SK-N-SH (cell line): Measurements from ENCODE around the gene NNT. TPM values are rescaled to one million over a fixed set of nuclear protein-coding genes. Genes with fewer than 3 reads are reported as not detected.

Source experiments
- CTCF ChIA-PET: fragments of 300-600, 350-600 bp; formaldehyde crosslinking; extraction: SDS; loops from one replicate; lab custom pipeline; 2021; lab: Yijun Ruan, JAX
- POLR2A ChIA-PET: fragments of 350-600 bp; sonication (Branson Sonifier 250); formaldehyde crosslinking; extraction: SDS; loops from one replicate; lab custom pipeline; 2020; ENCODE audit warnings: antibody characterized with exemption, inconsistent platforms; lab: Yijun Ruan, JAX
- DNase-seq: peaks from one replicate; pipeline ENCODE4 v3.0.0; 2012
- H2AFZ ChIP-seq: fragments of 200-600 bp; sonication (generic); 2 replicates; pipeline ENCODE4 v1.8.1; 2016; ENCODE audit warnings: antibody characterized with exemption, mild to moderate bottlenecking, low read depth
- H3F3A ChIP-seq: fragments of 200-600 bp; sonication (generic); replicated peaks from 2 replicates; pipeline ENCODE3; 2016; ENCODE audit warnings: antibody characterized with exemption, mild to moderate bottlenecking; ENCODE audit not compliant: insufficient read depth
- H3K27ac ChIP-seq, 2 experiments: fragments of 200-500 bp in 1 of 2; fragments of 200-600 bp in 1 of 2; sonication (Bioruptor generic) in 1 of 2; sonication (generic), shearing (Covaris generic) in 1 of 2; 2 replicates each; pipeline versions ENCODE4 v1.5.1 to v1.6.1; 2014 to 2016; ENCODE audit warnings: low read depth in 2 of 2, inconsistent platforms in 1 of 2, low read length in 1 of 2, mild to moderate bottlenecking in 1 of 2, mixed read lengths in 1 of 2
- H3K27me3 ChIP-seq: fragments of 200-600 bp; sonication (generic), shearing (Covaris generic); 2 replicates; pipeline ENCODE4 v1.6.1; 2016; ENCODE audit warnings: mixed run types; ENCODE audit not compliant: insufficient read depth
- H3K36me3 ChIP-seq, 2 experiments: fragments of 200-500 bp in 1 of 2; fragments of 200-600 bp in 1 of 2; sonication (Bioruptor generic) in 1 of 2; sonication (generic) in 1 of 2; replicated peaks in 1 of 2; 2 replicates each; pipeline versions ENCODE3 to v1.5.1; 2014 to 2016; ENCODE audit warnings: low read length in 1 of 2, mild to moderate bottlenecking in 1 of 2; ENCODE audit not compliant: insufficient read depth in 2 of 2, control insufficient read depth in 1 of 2
- H3K4me1 ChIP-seq, 2 experiments: fragments of 200-500 bp in 1 of 2; fragments of 200-600 bp in 1 of 2; sonication (Bioruptor generic) in 1 of 2; sonication (generic), shearing (Covaris generic) in 1 of 2; 2 replicates each; pipeline versions ENCODE4 v1.5.1 to v1.6.1; 2014 to 2016; ENCODE audit warnings: low read depth in 1 of 2, low read length in 1 of 2, mixed run types in 1 of 2; ENCODE audit not compliant: insufficient read depth in 2 of 2, control insufficient read depth in 1 of 2
- H3K4me2 ChIP-seq: fragments of 200-600 bp; sonication (generic), shearing (Covaris generic); 2 replicates; pipeline ENCODE4 v1.6.1; 2017; ENCODE audit warnings: mixed run types
- H3K4me3 ChIP-seq, 2 experiments: fragments of 200-500 bp in 1 of 2; fragments of 200-600 bp in 1 of 2; sonication (Bioruptor generic) in 1 of 2; sonication (generic), shearing (Covaris generic) in 1 of 2; 2 replicates each; pipeline versions ENCODE4 v1.5.1 to v1.8.1; 2014 to 2016; ENCODE audit warnings: low read depth in 2 of 2, inconsistent platforms in 1 of 2, low read length in 1 of 2, mild to moderate bottlenecking in 1 of 2, mixed read lengths in 1 of 2, moderate library complexity in 1 of 2
- H3K79me2 ChIP-seq: fragments of 200-600 bp; sonication (generic); 2 replicates; pipeline ENCODE4 v1.8.1; 2017; ENCODE audit warnings: mild to moderate bottlenecking; ENCODE audit not compliant: insufficient read depth
- H3K9ac ChIP-seq: fragments of 200-600 bp; sonication (generic); 2 replicates; pipeline ENCODE4 v1.6.1; 2017; ENCODE audit warnings: mixed run types
- H3K9me2 ChIP-seq: fragments of 200-600 bp; sonication (generic); 2 replicates; pipeline ENCODE4 v1.6.1; 2017; ENCODE audit warnings: mixed run types
- H3K9me3 ChIP-seq: fragments of 200-600 bp; sonication (generic); 2 replicates; pipeline ENCODE4 v1.6.1; 2017; ENCODE audit warnings: mixed run types, mild to moderate bottlenecking, moderate library complexity
- H4K20me1 ChIP-seq: fragments of 200-600 bp; sonication (generic); 2 replicates; pipeline ENCODE4 v1.6.1; 2017; ENCODE audit warnings: mild to moderate bottlenecking, mixed run types; ENCODE audit not compliant: insufficient read depth
- CHD2 ChIP-seq: fragments of 150-350 bp; IDR thresholded peaks from 2 replicates; pipeline ENCODE4 v1.6.1; 2018; ENCODE audit warnings: low read length; ENCODE audit not compliant: partially characterized antibody
- EP300 ChIP-seq, 2 experiments: IDR thresholded peaks; 2 replicates each; pipeline versions ENCODE4 v1.4.0 to v1.6.1; 2012; ENCODE audit warnings: borderline replicate concordance in 1 of 2, low read depth in 1 of 2, low read length in 1 of 2
- FOXM1 ChIP-seq: IDR thresholded peaks from 2 replicates; pipeline ENCODE4 v1.4.0; 2012; ENCODE audit warnings: low read depth, mild to moderate bottlenecking
- GATA2 ChIP-seq: sonication (generic); formaldehyde crosslinking; IDR thresholded peaks from 2 replicates; pipeline ENCODE4 v1.5.0; 2020; ENCODE audit warnings: mild to moderate bottlenecking, missing genetic modification reagents
- MEF2A ChIP-seq: IDR thresholded peaks from 2 replicates; pipeline ENCODE4 v1.4.0; 2012; ENCODE audit warnings: low read depth, borderline replicate concordance
- MXI1 ChIP-seq: IDR thresholded peaks from 2 replicates; pipeline ENCODE4 v1.6.1; 2012; ENCODE audit warnings: mild to moderate bottlenecking, low read depth, low read length, improper control_type of control experiment
- NFIC ChIP-seq: IDR thresholded peaks from 2 replicates; pipeline ENCODE4 v1.4.0; 2012; ENCODE audit warnings: borderline replicate concordance
- NRF1 ChIP-seq: IDR thresholded peaks from 2 replicates; pipeline ENCODE4 v1.6.1; 2012; ENCODE audit warnings: low read depth, mild to moderate bottlenecking, low read length
- POLR2AphosphoS5 ChIP-seq: IDR thresholded peaks from 2 replicates; pipeline ENCODE4 v1.6.1; 2012; ENCODE audit warnings: low read depth, low read length
- RAD21 ChIP-seq: IDR thresholded peaks from 2 replicates; pipeline ENCODE4 v1.6.1; 2012; ENCODE audit warnings: mild to moderate bottlenecking, low read length
- RFX5 ChIP-seq: IDR thresholded peaks from 2 replicates; pipeline ENCODE4 v1.6.1; 2012; ENCODE audit warnings: mild to moderate bottlenecking, improper control_type of control experiment, low read length
- SIN3A ChIP-seq: IDR thresholded peaks from 2 replicates; pipeline ENCODE4 v1.6.1; 2012; ENCODE audit warnings: low read depth, mild to moderate bottlenecking, low read length, moderate library complexity, borderline replicate concordance
- USF1 ChIP-seq: IDR thresholded peaks from 2 replicates; pipeline ENCODE4 v1.4.0; 2012; ENCODE audit warnings: low read depth, borderline replicate concordance
- ZBTB33 ChIP-seq: IDR thresholded peaks from 2 replicates; pipeline ENCODE4 v1.4.0; 2012; ENCODE audit warnings: low read depth, borderline replicate concordance
- WGBS: methylation state at CpG from one replicate; pipeline ENCODE4 v1.1.6; 2017; ENCODE audit warnings: low lambda C conversion rate; 5-methylcytosine and 5-hydroxymethylcytosine counted together
- polyA plus RNA-seq, 3 experiments: library from polyadenylated mRNA; depleted of rRNA; stranded (reverse); fragments of >200 nt; gene quantifications; 2 replicates each; pipeline ENCODE4 v1.2.3, GENCODE V29; 2012
- TF ChIP-seq, protein P1 (sequence below): IDR thresholded peaks from 2 replicates; pipeline ENCODE4 v1.4.0; 2012; ENCODE audit warnings: low read depth
- TF ChIP-seq, protein P2 (sequence below): IDR thresholded peaks from 2 replicates; pipeline ENCODE4; 2012

The NNT gene
- polyA plus RNA-seq, 1 of the 3 experiments (the other 2 are of a cell fraction) = 21.9 TPM

DNA sequence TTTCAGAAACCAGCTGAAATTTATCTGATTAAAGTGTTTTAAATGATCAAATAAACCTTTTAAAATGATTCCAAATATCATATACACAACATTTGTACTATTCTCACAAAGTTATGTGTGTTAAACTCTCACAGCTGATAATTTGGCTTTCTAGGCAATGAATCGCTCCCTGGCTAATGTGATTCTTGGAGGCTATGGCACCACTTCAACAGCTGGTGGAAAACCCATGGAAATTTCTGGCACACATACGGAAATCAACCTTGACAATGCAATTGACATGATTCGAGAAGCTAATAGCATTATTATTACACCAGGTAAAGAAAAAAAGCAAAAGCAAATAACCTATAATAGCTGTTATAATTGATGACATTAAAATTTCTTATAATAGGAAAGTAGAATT, 72.4 kb downstream of the NNT start:
- Histone ChIP-seq H4K20me1 (no peaks in the 10 kb centered on the region), H2AFZ (no peak overlapping the region), H3K79me2 (no peaks in the 10 kb centered on the region; the same call in 1 of the 2 replicates), H3K9me2 (no peaks in the 10 kb centered on the region), H3K27me3 (no peaks in the 10 kb centered on the region), H3K9ac (no peak overlapping the region), H3K4me1 (peaks cover 0 to 2% of the 10 kb centered on the region in 2 experiments; a peak in 2 of 4 replicates), H3K36me3 (peaks cover 14 to 18% of the 10 kb centered on the region in 2 experiments), H3F3A (peaks cover 3% of the 10 kb centered on the region), H3K4me2 (no peak overlapping the region), H3K27ac (no peak overlapping the region), H3K9me3 (no peaks in the 10 kb centered on the region), H3K4me3 (no peak overlapping the region)
- no peak for DNase-seq
- ChIA-PET POLR2A (no interaction called here), CTCF (interaction anchor here (0.6 to 2.9 kb wide), 2 partner anchors 33 to 44 kb away, joined by 3 to 13 read pairs; no protein-coding TSS in a partner anchor)
- WGBS = 95% methylated on average over 3 of the region's 3 CpGs
- TF ChIP-seq FOXM1 (no peak), GATA2 (no peak), EP300 (IDR thresholded peaks at IDR 0.05; ENCODE audit: borderline replicate concordance in 1 of 2, low read depth in 1 of 2, low read length in 1 of 2) (no peak), ZBTB33 (no peak), MEF2A (no peak), NRF1 (no peak), RFX5 (no peak), MXI1 (no peak), USF1 (no peak), RAD21 (no peak), POLR2AphosphoS5 (no peak), SIN3A (no peak), NFIC (no peak), CHD2 (no peak)
- TF ChIP-seq, protein P1, sequence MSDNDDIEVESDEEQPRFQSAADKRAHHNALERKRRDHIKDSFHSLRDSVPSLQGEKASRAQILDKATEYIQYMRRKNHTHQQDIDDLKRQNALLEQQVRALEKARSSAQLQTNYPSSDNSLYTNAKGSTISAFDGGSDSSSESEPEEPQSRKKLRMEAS = no peak
- TF ChIP-seq, protein P2, sequence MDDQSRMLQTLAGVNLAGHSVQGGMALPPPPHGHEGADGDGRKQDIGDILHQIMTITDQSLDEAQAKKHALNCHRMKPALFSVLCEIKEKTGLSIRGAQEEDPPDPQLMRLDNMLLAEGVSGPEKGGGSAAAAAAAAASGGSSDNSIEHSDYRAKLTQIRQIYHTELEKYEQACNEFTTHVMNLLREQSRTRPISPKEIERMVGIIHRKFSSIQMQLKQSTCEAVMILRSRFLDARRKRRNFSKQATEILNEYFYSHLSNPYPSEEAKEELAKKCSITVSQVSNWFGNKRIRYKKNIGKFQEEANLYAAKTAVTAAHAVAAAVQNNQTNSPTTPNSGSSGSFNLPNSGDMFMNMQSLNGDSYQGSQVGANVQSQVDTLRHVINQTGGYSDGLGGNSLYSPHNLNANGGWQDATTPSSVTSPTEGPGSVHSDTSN = no peak
